Esophagus squamous epithelium (tissue), 5 donors: ENCODE data around the gene RHBDD1. TPM values are rescaled to one million over a fixed set of nuclear protein-coding genes. Genes with fewer than 3 reads are reported as not detected.

Experiments used
- DNase-seq: peaks from one replicate; lab custom pipeline; 2025; lab: John Stamatoyannopoulos, UW
- H3K27ac ChIP-seq, 4 donors: fragments of 200-600 bp; sonication (generic); one replicate each; pipeline ENCODE4 v1.5.1; 2016 to 2019; ENCODE audit warnings: mild to moderate bottlenecking in 1 of 4
- H3K27me3 ChIP-seq, 4 donors: fragments of 200-600 bp; sonication (generic); 1 replicate in 3 of 4; 2 replicates in 1 of 4; pipeline versions ENCODE4 v1.5.1 to v1.6.0; 2017 to 2021; ENCODE audit warnings: antibody characterized with exemption in 1 of 4
- H3K36me3 ChIP-seq, 3 donors: fragments of 200-600 bp; sonication (generic); one replicate each; pipeline ENCODE4 v1.5.1; 2016 to 2019
- H3K4me1 ChIP-seq, 3 donors: fragments of 200-600 bp; sonication (generic); one replicate each; pipeline ENCODE4 v1.5.1; 2017 to 2019
- H3K4me3 ChIP-seq, 4 donors: fragments of 200-600 bp; sonication (generic); 1 replicate in 3 of 4; 2 replicates in 1 of 4; pipeline ENCODE4 v1.5.1; 2016 to 2019; ENCODE audit warnings: mild to moderate bottlenecking in 2 of 4, moderate library complexity in 1 of 4
- H3K9me3 ChIP-seq, 3 donors: fragments of 200-600 bp; sonication (generic); one replicate each; pipeline ENCODE4 v1.5.1; 2016 to 2019
- CTCF ChIP-seq, 6 experiments: fragments of 450-650 bp in 4 of 6; fragments of 200-600 bp in 2 of 6; sonication (generic) in 2 of 6; IDR thresholded peaks; one replicate each; pipeline ENCODE4 v1.5.1; 2016 to 2019; ENCODE audit warnings: antibody characterized with exemption in 6 of 6, mild to moderate bottlenecking in 4 of 6, moderate library complexity in 4 of 6
- POLR2A ChIP-seq, 4 donors: fragments of 450-650 bp; IDR thresholded peaks; one replicate each; pipeline ENCODE4 v1.6.1; 2017; ENCODE audit warnings: antibody characterized with exemption in 4 of 4, mild to moderate bottlenecking in 4 of 4, moderate library complexity in 3 of 4
- WGBS, 2 donors: methylation state at CpG; one replicate each; pipeline ENCODE4 v1.1.5; 2018; 5-methylcytosine and 5-hydroxymethylcytosine counted together
- intact Hi-C: fragments of 100-400 bp; cut with DNase I; formaldehyde crosslinking; loops from one replicate; pipeline ENCODE4 v1.15.0; 2022
- total RNA-seq, 4 donors: library from RNA; depleted of rRNA; stranded (reverse); fragments of >200 nt; gene quantifications; one replicate each; pipeline ENCODE4 v1.1.0, GENCODE V29; 2016
- donor health status: DM: yes; HTN: yes; CAD: no.

The RHBDD1 gene
- total RNA-seq, 4 donors from 2014 or later, result 6.8 to 14.4 (median 10.3) TPM

GRCh38 chr2:226887940-226888339 is 52.1 kb downstream of the RHBDD1 start:
- 80 to 86% methylated on average over 6 of the region's 6 CpGs for WGBS, 2 donors
- TF ChIP-seq POLR2A (IDR thresholded peaks at IDR 0.05) (no peak), CTCF (IDR thresholded peaks at IDR 0.05) (no peak)
- H3K27me3 ChIP-seq, result no peaks in the 10 kb centered on the region
- intact Hi-C loops, result no loop called here
- no peak overlapping the region for H3K4me3 ChIP-seq
- H3K9me3 ChIP-seq, result no peaks in the 10 kb centered on the region
- DNase-seq, result no peak
- H3K36me3 ChIP-seq, result no peaks in the 10 kb centered on the region
- no peak overlapping the region for H3K27ac ChIP-seq
- peaks cover 0 to 4% (median 0%) of the 10 kb centered on the region in 3 donors for H3K4me1 ChIP-seq

GRCh38 chr2:226888378-226888965 is 52.6 kb downstream of the RHBDD1 start:
- intact Hi-C loops, result no loop called here

GRCh38 chr2:226888971-226889370 is 53.1 kb downstream of the RHBDD1 start:
- WGBS, 2 donors, result 71 to 89% methylated on average over 4 of the region's 4 CpGs
- H3K27ac ChIP-seq, result no peak overlapping the region
- no peaks in the 10 kb centered on the region for H3K36me3 ChIP-seq
- H3K4me3 ChIP-seq, result no peak overlapping the region
- peaks cover 0 to 4% (median 0%) of the 10 kb centered on the region in 3 donors for H3K4me1 ChIP-seq
- intact Hi-C loops, result no loop called here
- H3K27me3 ChIP-seq, result no peaks in the 10 kb centered on the region
- no peaks in the 10 kb centered on the region for H3K9me3 ChIP-seq
- TF ChIP-seq CTCF (IDR thresholded peaks at IDR 0.05), result no peak
- TF ChIP-seq POLR2A (IDR thresholded peaks at IDR 0.05), result no peak
- DNase-seq, result no peak

More at GRCh38 chr2:226888378-226888965, 52.6 kb downstream of the RHBDD1 start:
- H3K27ac ChIP-seq, result no peak overlapping the region
- no peaks in the 10 kb centered on the region for H3K9me3 ChIP-seq
- TF ChIP-seq CTCF (IDR thresholded peaks at IDR 0.05), result no peak
- TF ChIP-seq POLR2A (IDR thresholded peaks at IDR 0.05), result no peak
- no peak for DNase-seq
- H3K4me1 ChIP-seq, result peaks cover 0 to 4% (median 0%) of the 10 kb centered on the region in 3 donors
- no peaks in the 10 kb centered on the region for H3K36me3 ChIP-seq
- 71 to 83% methylated on average over 1 to 2 of the region's 2 CpGs for WGBS, 2 donors
- H3K4me3 ChIP-seq, result no peak overlapping the region
- no peaks in the 10 kb centered on the region for H3K27me3 ChIP-seq

- H3K27ac ChIP-seq, result no peak overlapping the region
- no peaks in the 10 kb centered on the region for H3K36me3 ChIP-seq
- no peak for TF ChIP-seq CTCF (IDR thresholded peaks at IDR 0.05)
- no peak for TF ChIP-seq POLR2A (IDR thresholded peaks at IDR 0.05)
- 72 to 86% methylated on average over 1 of the region's 1 CpG for WGBS, 2 donors
- no peak overlapping the region for H3K4me3 ChIP-seq
- H3K4me1 ChIP-seq, result peaks cover 0 to 4% (median 0%) of the 10 kb centered on the region in 3 donors
- intact Hi-C loops, result no loop called here
- DNase-seq, result no peak
- H3K9me3 ChIP-seq, result no peaks in the 10 kb centered on the region
- H3K27me3 ChIP-seq, result no peaks in the 10 kb centered on the region
These were observed 54.4 kb downstream of the RHBDD1 start for GRCh38 chr2:226890286-226890685.

GRCh38 chr2:226891780-226892590 is 56.1 kb downstream of the RHBDD1 start:
- no peak overlapping the region for H3K27ac ChIP-seq
- H3K9me3 ChIP-seq, result no peaks in the 10 kb centered on the region
- H3K27me3 ChIP-seq, result no peaks in the 10 kb centered on the region
- intact Hi-C loops, result no loop called here
- peaks cover 0 to 4% (median 0%) of the 10 kb centered on the region in 3 donors for H3K4me1 ChIP-seq
- 81 to 93% methylated on average over 2 of the region's 2 CpGs for WGBS, 2 donors
- TF ChIP-seq CTCF (IDR thresholded peaks at IDR 0.05) (no peak), POLR2A (IDR thresholded peaks at IDR 0.05) (no peak)
- H3K36me3 ChIP-seq, result peaks cover 0 to 10% (median 0%) of the 10 kb centered on the region in 3 donors
- no peak overlapping the region for H3K4me3 ChIP-seq
- DNase-seq, result no peak
